HEK293 (cell line): ENCODE data around the gene CYB5D1.

Experiments
- AEBP2 ChIP-seq: fragments of 450-650 bp; formaldehyde crosslinking; IDR thresholded peaks from 2 replicates; pipeline ENCODE4 v1.5.1; 2016; ENCODE audit warnings: missing biosample characterization, missing genetic modification characterization, borderline replicate concordance
- CTCF ChIP-seq: fragments of 450-650 bp; formaldehyde crosslinking; IDR thresholded peaks from 2 replicates; pipeline ENCODE4 v1.5.1; 2016; ENCODE audit warnings: missing biosample characterization, missing genetic modification characterization
- KLF9 ChIP-seq: fragments of 450-650 bp; formaldehyde crosslinking; IDR thresholded peaks from 2 replicates; pipeline ENCODE4 v1.5.1; 2016; ENCODE audit warnings: missing biosample characterization, missing genetic modification characterization, low read depth
- MZF1 ChIP-seq: fragments of 450-650 bp; formaldehyde crosslinking; IDR thresholded peaks from 2 replicates; pipeline ENCODE4 v1.5.1; 2017; ENCODE audit warnings: missing biosample characterization, missing genetic modification characterization, borderline replicate concordance
- PRDM1 ChIP-seq: fragments of 450-650 bp; formaldehyde crosslinking; IDR thresholded peaks from 2 replicates; pipeline ENCODE4; 2016; ENCODE audit warnings: missing biosample characterization, missing genetic modification characterization
- YY1 ChIP-seq: fragments of 450-650 bp; formaldehyde crosslinking; IDR thresholded peaks from 2 replicates; pipeline ENCODE4 v1.5.1; 2018; ENCODE audit warnings: missing biosample characterization, missing genetic modification characterization
- ZBTB8A ChIP-seq: fragments of 450-650 bp; formaldehyde crosslinking; IDR thresholded peaks from 2 replicates; pipeline ENCODE4 v1.5.1; 2016; ENCODE audit warnings: missing biosample characterization, missing genetic modification characterization
- ZNF138 ChIP-seq: fragments of 450-650 bp; formaldehyde crosslinking; IDR thresholded peaks from 2 replicates; pipeline ENCODE4 v1.5.1; 2016; ENCODE audit warnings: missing biosample characterization, missing genetic modification characterization, borderline replicate concordance
- ZNF155 ChIP-seq: fragments of 450-650 bp; formaldehyde crosslinking; IDR thresholded peaks from 2 replicates; pipeline ENCODE4 v1.5.1; 2016; ENCODE audit warnings: missing biosample characterization, missing genetic modification characterization
- ZNF175 ChIP-seq: fragments of 450-650 bp; formaldehyde crosslinking; IDR thresholded peaks from 2 replicates; pipeline ENCODE4 v1.5.1; 2016; ENCODE audit warnings: missing biosample characterization, missing genetic modification characterization
- ZNF202 ChIP-seq: fragments of 450-650 bp; formaldehyde crosslinking; IDR thresholded peaks from 2 replicates; pipeline ENCODE4 v1.5.1; 2016; ENCODE audit warnings: missing biosample characterization, missing genetic modification characterization, borderline replicate concordance
- ZNF221 ChIP-seq: fragments of 450-650 bp; formaldehyde crosslinking; IDR thresholded peaks from 2 replicates; pipeline ENCODE4 v1.5.1; 2017; ENCODE audit warnings: missing biosample characterization, missing genetic modification characterization, borderline replicate concordance
- ZNF311 ChIP-seq: fragments of 450-650 bp; formaldehyde crosslinking; IDR thresholded peaks from 2 replicates; pipeline ENCODE4 v1.5.1; 2017; ENCODE audit warnings: missing biosample characterization, missing genetic modification characterization, borderline replicate concordance
- ZNF350 ChIP-seq: fragments of 450-650 bp; formaldehyde crosslinking; IDR thresholded peaks from 2 replicates; pipeline ENCODE4 v1.5.0; 2017; ENCODE audit warnings: missing biosample characterization, mild to moderate bottlenecking, missing genetic modification characterization
- ZNF530 ChIP-seq: fragments of 450-650 bp; formaldehyde crosslinking; IDR thresholded peaks from 2 replicates; pipeline ENCODE4 v1.5.1; 2016; ENCODE audit warnings: low read depth, missing biosample characterization, missing genetic modification characterization
- ZNF664 ChIP-seq: fragments of 450-650 bp; formaldehyde crosslinking; IDR thresholded peaks from 2 replicates; pipeline ENCODE4 v1.5.1; 2016; ENCODE audit warnings: missing biosample characterization, missing genetic modification characterization
- ZNF701 ChIP-seq: fragments of 450-650 bp; formaldehyde crosslinking; IDR thresholded peaks from 2 replicates; pipeline ENCODE4 v1.5.1; 2016; ENCODE audit warnings: missing biosample characterization, missing genetic modification characterization
- ZNF707 ChIP-seq: fragments of 450-650 bp; formaldehyde crosslinking; IDR thresholded peaks from 2 replicates; pipeline ENCODE4 v1.5.1; 2016; ENCODE audit warnings: missing biosample characterization, missing genetic modification characterization
- ZNF768 ChIP-seq: fragments of 450-650 bp; formaldehyde crosslinking; IDR thresholded peaks from 2 replicates; pipeline ENCODE4 v1.5.1; 2018; ENCODE audit warnings: missing biosample characterization, mild to moderate bottlenecking, missing genetic modification characterization
- ZNF791 ChIP-seq: fragments of 450-650 bp; formaldehyde crosslinking; IDR thresholded peaks from 2 replicates; pipeline ENCODE4 v1.5.1; 2016; ENCODE audit warnings: missing biosample characterization, missing genetic modification characterization
- ZNF843 ChIP-seq: fragments of 450-650 bp; formaldehyde crosslinking; IDR thresholded peaks from 2 replicates; pipeline ENCODE4 v1.5.1; 2016; ENCODE audit warnings: missing biosample characterization, missing genetic modification characterization
- TF ChIP-seq, protein P1 (sequence below): fragments of 450-650 bp; formaldehyde crosslinking; IDR thresholded peaks from 2 replicates; pipeline ENCODE4 v1.5.1; 2016; ENCODE audit warnings: missing biosample characterization, missing genetic modification characterization
- TF ChIP-seq, protein P2 (sequence below): fragments of 450-650 bp; formaldehyde crosslinking; IDR thresholded peaks from 2 replicates; pipeline ENCODE4 v1.5.1; 2016; ENCODE audit warnings: missing biosample characterization, missing genetic modification characterization
- TF ChIP-seq, protein P3 (sequence below): fragments of 450-650 bp; formaldehyde crosslinking; IDR thresholded peaks from 2 replicates; pipeline ENCODE4 v1.5.1; 2016; ENCODE audit warnings: missing biosample characterization, missing genetic modification characterization
- TF ChIP-seq, protein P4 (sequence below): fragments of 450-650 bp; formaldehyde crosslinking; optimal IDR thresholded peaks from 2 replicates; pipeline ENCODE3; 2016; ENCODE audit warnings: missing biosample characterization, mild to moderate bottlenecking, missing genetic modification characterization
- TF ChIP-seq, protein P5 (sequence below): fragments of 450-650 bp; formaldehyde crosslinking; IDR thresholded peaks from 2 replicates; pipeline ENCODE4 v1.5.1; 2016; ENCODE audit warnings: missing biosample characterization, missing genetic modification characterization

Gene CYB5D1

DNA sequence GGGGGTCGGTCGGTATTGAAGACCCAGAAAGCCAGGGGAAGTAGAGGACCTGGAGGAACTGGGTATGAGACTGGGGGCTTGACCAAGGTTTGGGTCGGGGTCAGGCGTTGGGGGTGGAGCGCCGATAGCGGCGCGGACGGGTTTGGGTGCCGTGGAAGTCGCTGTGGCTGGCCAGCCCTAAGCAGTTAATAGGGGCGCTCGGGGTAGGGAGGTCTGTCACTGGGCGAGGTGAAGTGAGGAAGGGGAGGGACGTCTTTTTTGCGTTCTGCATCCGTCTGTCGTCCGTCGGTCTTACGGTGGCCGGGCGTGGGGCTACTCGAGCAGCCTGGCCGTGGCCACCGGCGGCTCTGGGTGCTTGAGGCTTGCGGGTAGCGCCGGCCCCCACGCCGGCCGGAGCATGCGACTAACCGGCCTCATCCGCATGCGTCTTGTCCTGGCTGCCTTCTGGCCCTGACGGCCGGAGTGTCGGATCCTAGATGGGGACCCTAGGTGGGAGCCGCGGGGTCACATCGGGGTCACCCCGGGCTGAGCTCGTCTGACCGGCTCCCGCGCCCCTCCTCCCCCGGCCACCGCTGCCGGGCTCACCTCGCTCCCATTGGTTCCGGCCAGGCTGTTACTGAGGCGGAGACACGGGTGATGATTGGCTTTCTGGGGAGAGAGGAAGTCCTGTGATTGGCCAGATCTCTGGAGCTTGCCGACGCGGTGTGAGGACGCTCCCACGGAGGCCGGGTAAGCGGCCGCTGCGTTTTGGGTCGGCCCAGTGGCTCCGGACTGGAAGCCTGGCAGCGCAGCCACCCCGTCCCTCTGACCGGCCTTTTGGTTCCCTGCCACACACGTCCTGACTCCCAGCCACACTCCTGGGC lies 13.3 kb upstream of the CYB5D1 start (continued):
- no peak for TF ChIP-seq PRDM1 (tag by site-specific recombination)
- no peak for TF ChIP-seq ZNF350 (tag by site-specific recombination)
- TF ChIP-seq, protein P1, sequence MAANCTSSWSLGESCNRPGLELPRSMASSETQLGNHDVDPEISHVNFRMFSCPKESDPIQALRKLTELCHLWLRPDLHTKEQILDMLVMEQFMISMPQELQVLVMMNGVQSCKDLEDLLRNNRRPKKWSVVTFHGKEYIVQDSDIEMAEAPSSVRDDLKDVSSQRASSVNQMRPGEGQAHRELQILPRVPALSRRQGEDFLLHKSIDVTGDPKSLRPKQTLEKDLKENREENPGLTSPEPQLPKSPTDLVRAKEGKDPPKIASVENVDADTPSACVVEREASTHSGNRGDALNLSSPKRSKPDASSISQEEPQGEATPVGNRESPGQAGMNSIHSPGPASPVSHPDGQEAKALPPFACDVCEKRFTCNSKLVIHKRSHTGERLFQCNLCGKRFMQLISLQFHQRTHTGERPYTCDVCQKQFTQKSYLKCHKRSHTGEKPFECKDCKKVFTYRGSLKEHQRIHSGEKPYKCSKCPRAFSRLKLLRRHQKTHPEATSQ, result peak; percentile 36; the same call in 1 of the 2 replicates
- TF ChIP-seq, protein P2, sequence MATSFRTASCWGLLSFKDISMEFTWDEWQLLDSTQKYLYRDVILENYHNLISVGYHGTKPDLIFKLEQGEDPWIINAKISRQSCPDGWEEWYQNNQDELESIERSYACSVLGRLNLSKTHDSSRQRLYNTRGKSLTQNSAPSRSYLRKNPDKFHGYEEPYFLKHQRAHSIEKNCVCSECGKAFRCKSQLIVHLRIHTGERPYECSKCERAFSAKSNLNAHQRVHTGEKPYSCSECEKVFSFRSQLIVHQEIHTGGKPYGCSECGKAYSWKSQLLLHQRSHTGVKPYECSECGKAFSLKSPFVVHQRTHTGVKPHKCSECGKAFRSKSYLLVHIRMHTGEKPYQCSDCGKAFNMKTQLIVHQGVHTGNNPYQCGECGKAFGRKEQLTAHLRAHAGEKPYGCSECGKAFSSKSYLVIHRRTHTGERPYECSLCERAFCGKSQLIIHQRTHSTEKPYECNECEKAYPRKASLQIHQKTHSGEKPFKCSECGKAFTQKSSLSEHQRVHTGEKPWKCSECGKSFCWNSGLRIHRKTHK (tag by site-specific recombination), result no peak
- no peak for TF ChIP-seq ZNF138
- no peak for TF ChIP-seq ZNF530 (tag by site-specific recombination)
- TF ChIP-seq, protein P3, sequence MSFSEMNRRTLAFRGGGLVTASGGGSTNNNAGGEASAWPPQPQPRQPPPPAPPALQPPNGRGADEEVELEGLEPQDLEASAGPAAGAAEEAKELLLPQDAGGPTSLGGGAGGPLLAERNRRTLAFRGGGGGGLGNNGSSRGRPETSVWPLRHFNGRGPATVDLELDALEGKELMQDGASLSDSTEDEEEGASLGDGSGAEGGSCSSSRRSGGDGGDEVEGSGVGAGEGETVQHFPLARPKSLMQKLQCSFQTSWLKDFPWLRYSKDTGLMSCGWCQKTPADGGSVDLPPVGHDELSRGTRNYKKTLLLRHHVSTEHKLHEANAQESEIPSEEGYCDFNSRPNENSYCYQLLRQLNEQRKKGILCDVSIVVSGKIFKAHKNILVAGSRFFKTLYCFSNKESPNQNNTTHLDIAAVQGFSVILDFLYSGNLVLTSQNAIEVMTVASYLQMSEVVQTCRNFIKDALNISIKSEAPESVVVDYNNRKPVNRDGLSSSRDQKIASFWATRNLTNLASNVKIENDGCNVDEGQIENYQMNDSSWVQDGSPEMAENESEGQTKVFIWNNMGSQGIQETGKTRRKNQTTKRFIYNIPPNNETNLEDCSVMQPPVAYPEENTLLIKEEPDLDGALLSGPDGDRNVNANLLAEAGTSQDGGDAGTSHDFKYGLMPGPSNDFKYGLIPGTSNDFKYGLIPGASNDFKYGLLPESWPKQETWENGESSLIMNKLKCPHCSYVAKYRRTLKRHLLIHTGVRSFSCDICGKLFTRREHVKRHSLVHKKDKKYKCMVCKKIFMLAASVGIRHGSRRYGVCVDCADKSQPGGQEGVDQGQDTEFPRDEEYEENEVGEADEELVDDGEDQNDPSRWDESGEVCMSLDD (tag by site-specific recombination), result peak; percentile 94
- TF ChIP-seq ZNF707 (tag by site-specific recombination), result no peak
- TF ChIP-seq ZNF175, result no peak
- TF ChIP-seq ZNF155 (tag by site-specific recombination), result no peak
- TF ChIP-seq, protein P4, sequence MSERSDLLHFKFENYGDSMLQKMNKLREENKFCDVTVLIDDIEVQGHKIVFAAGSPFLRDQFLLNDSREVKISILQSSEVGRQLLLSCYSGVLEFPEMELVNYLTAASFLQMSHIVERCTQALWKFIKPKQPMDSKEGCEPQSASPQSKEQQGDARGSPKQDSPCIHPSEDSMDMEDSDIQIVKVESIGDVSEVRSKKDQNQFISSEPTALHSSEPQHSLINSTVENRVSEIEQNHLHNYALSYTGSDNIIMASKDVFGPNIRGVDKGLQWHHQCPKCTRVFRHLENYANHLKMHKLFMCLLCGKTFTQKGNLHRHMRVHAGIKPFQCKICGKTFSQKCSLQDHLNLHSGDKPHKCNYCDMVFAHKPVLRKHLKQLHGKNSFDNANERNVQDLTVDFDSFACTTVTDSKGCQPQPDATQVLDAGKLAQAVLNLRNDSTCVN, result peak; percentile 33
- no peak for TF ChIP-seq ZNF311 (tag by site-specific recombination)
- TF ChIP-seq MZF1 (tag by site-specific recombination), result no peak
- no peak for TF ChIP-seq ZNF202 (tag by site-specific recombination)
- no peak for TF ChIP-seq ZNF701 (tag by site-specific recombination)
- 0 out of 2 replicates have a peak, but pooled peaks have one; percentile 49 for TF ChIP-seq CTCF (tag by site-specific recombination)
- TF ChIP-seq, protein P5, sequence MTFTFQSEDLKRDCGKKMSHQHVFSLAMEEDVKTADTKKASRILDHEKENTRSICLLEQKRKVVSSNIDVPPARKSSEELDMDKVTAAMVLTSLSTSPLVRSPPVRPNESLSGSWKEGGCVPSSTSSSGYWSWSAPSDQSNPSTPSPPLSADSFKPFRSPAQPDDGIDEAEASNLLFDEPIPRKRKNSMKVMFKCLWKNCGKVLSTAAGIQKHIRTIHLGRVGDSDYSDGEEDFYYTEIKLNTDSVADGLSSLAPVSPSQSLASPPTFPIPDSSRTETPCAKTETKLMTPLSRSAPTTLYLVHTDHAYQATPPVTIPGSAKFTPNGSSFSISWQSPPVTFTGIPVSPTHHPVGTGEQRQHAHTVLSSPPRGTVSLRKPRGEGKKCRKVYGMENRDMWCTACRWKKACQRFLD (tag by site-specific recombination), result peak; percentile 49; the same call in 1 of the 2 replicates
- 0 out of 2 replicates have a peak, but pooled peaks have one; percentile 31 for TF ChIP-seq ZNF843 (tag by site-specific recombination)
- TF ChIP-seq ZBTB8A (tag by site-specific recombination), result peak; percentile 43; the same call in 1 of the 2 replicates
- TF ChIP-seq ZNF221, result no peak
- no peak for TF ChIP-seq AEBP2
- TF ChIP-seq YY1 (tag by site-specific recombination), result no peak
- no peak for TF ChIP-seq ZNF791 (tag by site-specific recombination)
- TF ChIP-seq KLF9, result no peak
- no peak for TF ChIP-seq ZNF664 (tag by site-specific recombination)
- TF ChIP-seq ZNF768 (tag by site-specific recombination), result no peak; the same call in 1 of the 2 replicates
